IMR-90 (cell line): ENCODE results near the gene RBFOX2. TPM values are rescaled to one million over a fixed set of nuclear protein-coding genes. Genes with fewer than 3 reads are reported as not detected.

Experiments used
- ATAC-seq: fragments of 200-7000 bp; cut with Tn5 transposase; 2 replicates; pipeline ENCODE4 v1.9.1; 2020; ENCODE audit warnings: low read depth, mild to moderate bottlenecking, moderate library complexity
- BruUV-seq: library from RNA; stranded (reverse); fragments of 400-500 nt; replicated peaks from 2 replicates; lab custom pipeline; 2021; lab: Mats Ljungman, UMichigan
- CTCF ChIA-PET: fragments of 300-600 bp; formaldehyde crosslinking; extraction: SDS; loops from one replicate; lab custom pipeline; 2021; ENCODE audit warnings: antibody characterized with exemption; lab: Yijun Ruan, JAX
- POLR2A ChIA-PET: fragments of 300-600 bp; sonication (Branson Sonifier 250); formaldehyde crosslinking; loops from one replicate; lab custom pipeline; 2022; ENCODE audit warnings: antibody characterized with exemption; ENCODE audit not compliant: unreplicated experiment; lab: Charles Lee
- DNase-seq: peaks from one replicate; pipeline ENCODE4 v3.0.0; 2013
- H2AFZ ChIP-seq: replicated peaks from 2 replicates; pipeline ENCODE3; 2013; ENCODE audit warnings: low read length, mild to moderate bottlenecking; ENCODE audit not compliant: poor library complexity
- H2AK5ac ChIP-seq: 2 replicates; pipeline ENCODE4 v1.6.1; 2013; ENCODE audit warnings: low read depth, low read length, inconsistent platforms
- H2AK9ac ChIP-seq: replicated peaks from 2 replicates; pipeline ENCODE3; 2013; ENCODE audit warnings: mild to moderate bottlenecking, low read depth, low read length, moderate library complexity; ENCODE audit not compliant: poor library complexity
- H2BK120ac ChIP-seq: 2 replicates; pipeline ENCODE4 v1.6.1; 2013; ENCODE audit warnings: low read depth, low read length, inconsistent platforms
- H2BK15ac ChIP-seq: 3 replicates; pipeline ENCODE4 v1.6.1; 2013; ENCODE audit warnings: low read depth, low read length, inconsistent platforms
- H2BK20ac ChIP-seq: 2 replicates; pipeline ENCODE4 v1.6.1; 2013; ENCODE audit warnings: low read depth, mild to moderate bottlenecking, inconsistent platforms, low read length, moderate library complexity
- H2BK5ac ChIP-seq: 2 replicates; pipeline ENCODE4 v1.6.1; 2013; ENCODE audit warnings: mild to moderate bottlenecking, low read depth, low read length, inconsistent platforms; ENCODE audit not compliant: poor library complexity, severe bottlenecking
- H3K14ac ChIP-seq: replicated peaks from 2 replicates; pipeline ENCODE4 v1.6.1; 2013; ENCODE audit warnings: low read depth, low read length, inconsistent platforms
- H3K18ac ChIP-seq: 2 replicates; pipeline ENCODE4 v1.6.1; 2013; ENCODE audit warnings: low read depth, low read length, control low read depth
- H3K23ac ChIP-seq: 2 replicates; pipeline ENCODE4 v1.6.1; 2013; ENCODE audit warnings: low read depth, low read length, inconsistent platforms
- H3K27ac ChIP-seq: 2 replicates; pipeline ENCODE4 v1.5.1; 2013; ENCODE audit warnings: mild to moderate bottlenecking, control low read depth, low read length; ENCODE audit not compliant: insufficient read depth
- H3K27me3 ChIP-seq: 2 replicates; pipeline ENCODE4 v1.6.1; 2013; ENCODE audit warnings: low read length; ENCODE audit not compliant: control insufficient read depth, insufficient read depth
- H3K36me3 ChIP-seq: 2 replicates; pipeline ENCODE4 v1.6.1; 2013; ENCODE audit warnings: low read length, mixed read lengths; ENCODE audit not compliant: control insufficient read depth, insufficient read depth
- H3K4ac ChIP-seq: 2 replicates; pipeline ENCODE4 v1.6.1; 2013; ENCODE audit warnings: low read depth, low read length, inconsistent platforms
- H3K4me1 ChIP-seq: 2 replicates; pipeline ENCODE4 v1.6.1; 2013; ENCODE audit warnings: low read length, mixed read lengths; ENCODE audit not compliant: control insufficient read depth, insufficient read depth
- H3K4me2 ChIP-seq: 2 replicates; pipeline ENCODE4 v1.6.1; 2013; ENCODE audit warnings: low read depth, mild to moderate bottlenecking, control low read depth, low read length, moderate library complexity
- H3K4me3 ChIP-seq: 2 replicates; pipeline ENCODE4 v1.5.1; 2013; ENCODE audit warnings: low read depth, mild to moderate bottlenecking, control low read depth, low read length, moderate library complexity; ENCODE audit not compliant: insufficient read depth
- H3K56ac ChIP-seq: 2 replicates; pipeline ENCODE4 v1.6.1; 2013; ENCODE audit warnings: low read length, inconsistent platforms; ENCODE audit not compliant: insufficient read depth; ENCODE audit errors: extremely low read depth
- H3K79me1 ChIP-seq, 2 experiments: 2 replicates each; pipeline ENCODE4 v1.6.1; 2013; ENCODE audit warnings: low read length in 2 of 2, inconsistent platforms in 1 of 2, low read depth in 1 of 2
- H3K9ac ChIP-seq: 2 replicates; pipeline ENCODE4 v1.6.1; 2013; ENCODE audit warnings: low read depth, low read length, control low read depth
- H3K9me1 ChIP-seq: 2 replicates; pipeline ENCODE4 v1.6.1; 2013; ENCODE audit warnings: low read length, inconsistent platforms; ENCODE audit not compliant: insufficient read depth
- H3K9me3 ChIP-seq: 2 replicates; pipeline ENCODE4 v1.6.1; 2013; ENCODE audit warnings: low read length; ENCODE audit not compliant: control insufficient read depth, insufficient read depth
- H4K20me1 ChIP-seq: 2 replicates; pipeline ENCODE4 v1.6.1; 2013; ENCODE audit warnings: low read length, inconsistent platforms; ENCODE audit not compliant: insufficient read depth
- H4K5ac ChIP-seq: 2 replicates; pipeline ENCODE4 v1.6.1; 2013; ENCODE audit warnings: mild to moderate bottlenecking, low read depth, low read length, control low read depth
- H4K8ac ChIP-seq, 2 experiments: 2 replicates each; pipeline ENCODE4 v1.6.1; 2013; ENCODE audit warnings: low read depth in 2 of 2, low read length in 2 of 2, control low read depth in 1 of 2, inconsistent platforms in 1 of 2
- H4K91ac ChIP-seq: 2 replicates; pipeline ENCODE4 v1.6.1; 2013; ENCODE audit warnings: low read depth, low read length, inconsistent platforms; ENCODE audit not compliant: insufficient read depth
- BHLHE40 ChIP-seq: fragments of 150-350 bp; IDR thresholded peaks from 2 replicates; pipeline ENCODE4 v1.6.1; 2016; ENCODE audit warnings: mild to moderate bottlenecking, low read depth, low read length
- CEBPB ChIP-seq: IDR thresholded peaks from 2 replicates; pipeline ENCODE4 v1.6.1; 2012; ENCODE audit warnings: low read depth, low read length, improper control_type of control experiment
- CHD1 ChIP-seq: IDR thresholded peaks from 2 replicates; pipeline ENCODE4 v1.6.1; 2012; ENCODE audit warnings: low read depth, low read length, improper control_type of control experiment
- CTCF ChIP-seq: conservative IDR thresholded peaks from 2 replicates; pipeline ENCODE4 v1.5.1; 2012; ENCODE audit warnings: mild to moderate bottlenecking, low read depth, low read length, improper control_type of control experiment
- ELK1 ChIP-seq: fragments of 150-350 bp; IDR thresholded peaks from 2 replicates; pipeline ENCODE4 v1.6.1; 2016; ENCODE audit warnings: low read depth, mild to moderate bottlenecking, low read length, moderate library complexity, borderline replicate concordance
- FOS ChIP-seq: fragments of 150-350 bp; IDR thresholded peaks from 2 replicates; pipeline ENCODE4 v1.6.1; 2016; ENCODE audit warnings: low read depth, low read length
- MAFK ChIP-seq: IDR thresholded peaks from 2 replicates; pipeline ENCODE4 v1.6.1; 2012; ENCODE audit warnings: low read depth, low read length, improper control_type of control experiment
- MAZ ChIP-seq: IDR thresholded peaks from 2 replicates; pipeline ENCODE4 v1.6.1; 2012; ENCODE audit warnings: low read depth, mild to moderate bottlenecking, low read length, improper control_type of control experiment, moderate library complexity, borderline replicate concordance
- MXI1 ChIP-seq: IDR thresholded peaks from 2 replicates; pipeline ENCODE4 v1.6.1; 2012; ENCODE audit warnings: low read depth, mild to moderate bottlenecking, low read length, moderate library complexity, borderline replicate concordance
- NFE2L2 ChIP-seq: fragments of 150-350 bp; IDR thresholded peaks from 2 replicates; pipeline ENCODE4 v1.6.1; 2016; ENCODE audit warnings: low read depth, mild to moderate bottlenecking, low read length
- POLR2A ChIP-seq: IDR thresholded peaks from 2 replicates; pipeline ENCODE4 v1.6.1; 2012; ENCODE audit warnings: mild to moderate bottlenecking, low read depth, low read length
- RAD21 ChIP-seq: IDR thresholded peaks from 2 replicates; pipeline ENCODE4 v1.6.1; 2012; ENCODE audit warnings: low read length, improper control_type of control experiment
- RCOR1 ChIP-seq: IDR thresholded peaks from 2 replicates; pipeline ENCODE4 v1.6.1; 2012; ENCODE audit warnings: mild to moderate bottlenecking, low read length, improper control_type of control experiment; ENCODE audit not compliant: insufficient replicate concordance
- RFX5 ChIP-seq: IDR thresholded peaks from 2 replicates; pipeline ENCODE4 v1.8.0; 2012; ENCODE audit warnings: low read depth, mild to moderate bottlenecking, low read length, moderate library complexity
- SMC3 ChIP-seq: fragments of 150-350 bp; IDR thresholded peaks from 2 replicates; pipeline ENCODE4 v1.6.1; 2016; ENCODE audit warnings: low read depth, mild to moderate bottlenecking, antibody characterized with exemption, low read length, moderate library complexity
- USF2 ChIP-seq: fragments of 150-350 bp; IDR thresholded peaks from 2 replicates; pipeline ENCODE4 v1.6.1; 2017; ENCODE audit warnings: mild to moderate bottlenecking, antibody characterized with exemption, low read length, low read depth
- WGBS, 2 experiments: methylation state at CpG; one replicate each; pipeline versions ENCODE4 v1.1.5 to v1.1.7; 2013; ENCODE audit warnings: missing lambda C conversion rate in 2 of 2; ENCODE audit not compliant: insufficient read length in 1 of 2; ENCODE audit errors: extremely low coverage in 2 of 2; 5-methylcytosine and 5-hydroxymethylcytosine counted together
- dilution Hi-C: fragments of 300-500 bp; cut with HindIII; formaldehyde crosslinking; loops from one replicate; pipeline ENCODE4 v1.14.3; 2018; ENCODE audit warnings: low sequenced_read_pairs; ENCODE audit not compliant: unreplicated experiment
- in situ Hi-C: fragments of 300-500 bp; cut with MboI; formaldehyde crosslinking; loops from 3 replicates; pipeline ENCODE4 v1.14.3; 2019; ENCODE audit warnings: low sequenced_read_pairs, inconsistent platforms, mixed read lengths
- intact Hi-C: fragments of 100-400 bp; cut with micrococcal nuclease; formaldehyde crosslinking; loops from 2 replicates; pipeline ENCODE4 v1.10.0; 2022
- polyA plus RNA-seq, 3 experiments: library from polyadenylated mRNA; depleted of rRNA; stranded (reverse); fragments of >200 nt; gene quantifications; 2 replicates each; pipeline ENCODE4 v1.2.3, GENCODE V29; 2012; ENCODE audit warnings: low replicate concordance in 1 of 3
- total RNA-seq: library from RNA; depleted of rRNA; stranded (reverse); fragments of >200 nt; gene quantifications from 2 replicates; pipeline ENCODE4 v1.2.3, GENCODE V29; 2012

RBFOX2 gene
- total and polyA plus RNA-seq, 2 of the 4 experiments (the other 2 are of a cell fraction), result 146 to 178 TPM

GRCh38 chr22:35884529-35884928, 144.1 kb downstream of the RBFOX2 start:
- Histone ChIP-seq H4K20me1 (peaks cover 54% of the 10 kb centered on the region), H3K23ac (no peak overlapping the region), H2AK5ac (no peak overlapping the region), H3K36me3 (no peaks in the 10 kb centered on the region), H2BK5ac (no peak overlapping the region), H3K14ac (no peak overlapping the region), H3K27me3 (no peaks in the 10 kb centered on the region), H3K18ac (no peak overlapping the region), H2BK15ac (no peak overlapping the region), H3K56ac (no peak overlapping the region), H4K8ac (no peak overlapping the region), H3K4me1 (peaks cover 13% of the 10 kb centered on the region), H3K27ac (no peak overlapping the region), H3K9me3 (no peaks in the 10 kb centered on the region), H2BK120ac (no peak overlapping the region), H2AFZ (no peak overlapping the region), H2AK9ac (no peak overlapping the region), H3K9ac (no peak overlapping the region), H3K79me1 (peaks cover 49% of the 10 kb centered on the region in 2 experiments), H3K4me2 (no peak overlapping the region), H3K4ac (no peak overlapping the region), H3K9me1 (peaks cover 21% of the 10 kb centered on the region), H3K4me3 (no peak overlapping the region), H4K5ac (no peak overlapping the region), H4K91ac (no peak overlapping the region), H2BK20ac (no peak overlapping the region)
- in situ Hi-C loops, result no loop called here
- POLR2A ChIA-PET, result no interaction called here
- WGBS, 2 experiments, result no CpG with 5 or more reads among the region's 2 CpGs
- TF ChIP-seq MXI1 (no peak), ELK1 (no peak), RCOR1 (no peak), CEBPB (no peak), CTCF (no peak), RAD21 (no peak), CHD1 (no peak), FOS (no peak), NFE2L2 (no peak), BHLHE40 (no peak), USF2 (no peak), RFX5 (no peak), MAZ (no peak), SMC3 (no peak), MAFK (no peak), POLR2A (no peak)
- no peak for ATAC-seq
- CTCF ChIA-PET, result no interaction called here
- dilution Hi-C loops, result no loop called here
- no TSS peak for BruUV-seq
- no peak for DNase-seq
- intact Hi-C loops, result no loop called here
